ENCODE measurements around the gene ACER2.

The ACER2 gene

DNA sequence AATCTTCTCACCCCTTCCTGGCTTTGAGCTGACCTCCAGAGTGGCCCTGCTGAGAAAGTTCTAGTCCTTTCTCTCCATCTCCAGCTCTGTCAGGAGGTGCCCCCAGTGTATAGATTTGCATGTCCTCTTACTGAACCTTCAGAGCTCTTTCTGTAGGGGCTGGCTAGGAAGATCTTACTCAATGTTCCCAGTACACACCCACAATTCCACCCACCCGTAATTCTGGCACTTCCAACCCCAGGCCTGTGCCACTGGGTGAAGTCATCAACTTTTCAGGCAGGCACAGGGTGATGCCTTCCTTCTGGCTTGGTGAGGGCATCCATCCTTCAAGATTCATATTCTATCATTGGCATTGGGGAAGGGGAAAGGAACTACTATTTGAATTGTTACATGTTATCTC, 75.9 kb downstream of the ACER2 start:
- DNase-seq = no peak

DNA sequence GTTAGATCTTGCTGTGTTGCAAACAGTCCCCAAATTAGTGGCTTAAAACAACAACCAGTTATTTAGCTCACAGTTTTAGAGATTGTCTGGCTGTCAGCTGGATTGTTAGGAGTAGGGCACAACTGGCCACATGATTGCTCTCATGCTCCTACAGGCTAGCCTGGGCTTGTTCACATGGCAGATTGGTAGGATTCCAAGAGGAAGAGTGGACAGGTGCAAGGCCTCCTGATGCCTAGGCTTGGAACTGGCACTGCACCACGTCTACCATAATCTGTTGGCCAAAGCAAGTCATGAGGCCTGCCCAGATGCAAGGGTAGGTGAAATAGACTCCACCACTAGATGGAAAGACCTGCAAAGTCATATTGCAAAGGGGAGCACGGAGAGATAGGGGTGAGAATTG, 76.4 kb downstream of the ACER2 start:
- DNase-seq = no peak

DNA sequence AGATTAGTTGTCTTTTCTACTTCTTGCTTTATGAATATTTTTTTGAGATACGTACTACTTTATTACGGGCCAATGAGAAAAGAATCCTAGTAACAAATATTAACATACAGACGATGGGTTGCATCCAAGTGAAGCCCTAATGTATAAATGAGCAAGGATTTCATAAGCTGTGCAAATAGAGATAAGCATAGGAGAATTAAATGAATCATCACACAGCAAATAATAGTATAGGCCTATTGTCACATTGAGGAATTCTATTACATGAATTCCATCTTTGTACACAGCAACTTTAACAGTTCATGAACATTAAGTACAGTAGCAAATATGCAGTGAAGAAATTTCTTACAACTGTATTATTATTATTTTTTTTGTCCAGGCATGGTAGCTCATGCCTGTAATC, 78.0 kb downstream of the ACER2 start:
- no peak for DNase-seq

DNA sequence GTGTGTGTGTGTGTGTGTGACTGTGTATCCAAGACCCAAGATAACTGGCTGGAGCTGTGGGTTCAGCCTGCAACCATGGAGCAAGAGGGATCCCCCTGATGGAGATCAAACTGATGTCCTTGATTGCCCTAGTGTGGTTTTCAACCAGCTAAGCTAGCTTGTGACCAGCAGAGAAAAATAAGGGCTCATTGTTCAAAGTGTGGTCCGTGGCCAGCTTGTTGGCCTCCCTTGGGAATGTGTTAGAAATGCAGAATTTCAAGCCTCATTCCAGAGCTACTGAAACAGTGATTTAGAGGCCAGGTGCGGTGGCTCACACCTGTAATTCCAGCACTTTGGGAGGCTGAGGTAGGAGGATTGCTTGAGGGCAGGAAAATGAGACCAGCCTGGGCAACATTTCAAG, 79.9 kb downstream of the ACER2 start:
- no peak for DNase-seq

DNA sequence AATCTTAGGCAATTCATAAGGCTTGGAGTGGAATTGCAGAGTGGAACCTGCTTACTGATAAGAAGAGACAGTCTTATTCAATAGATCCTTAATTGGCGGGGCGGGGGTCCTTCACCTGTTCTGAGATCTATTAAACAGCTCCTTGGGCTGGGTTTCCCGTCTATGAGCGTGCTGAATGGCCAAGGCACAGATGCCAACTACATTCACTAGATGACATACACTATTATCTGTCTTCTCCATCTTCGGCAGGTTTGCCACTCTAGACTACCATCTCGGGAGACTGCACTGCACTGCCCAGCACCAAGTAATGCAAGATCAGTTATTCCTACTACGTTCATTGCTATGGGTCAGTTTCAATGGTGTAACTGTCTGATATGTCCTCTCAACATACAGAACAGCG, 81.5 kb downstream of the ACER2 start:
- no peak for DNase-seq

DNA sequence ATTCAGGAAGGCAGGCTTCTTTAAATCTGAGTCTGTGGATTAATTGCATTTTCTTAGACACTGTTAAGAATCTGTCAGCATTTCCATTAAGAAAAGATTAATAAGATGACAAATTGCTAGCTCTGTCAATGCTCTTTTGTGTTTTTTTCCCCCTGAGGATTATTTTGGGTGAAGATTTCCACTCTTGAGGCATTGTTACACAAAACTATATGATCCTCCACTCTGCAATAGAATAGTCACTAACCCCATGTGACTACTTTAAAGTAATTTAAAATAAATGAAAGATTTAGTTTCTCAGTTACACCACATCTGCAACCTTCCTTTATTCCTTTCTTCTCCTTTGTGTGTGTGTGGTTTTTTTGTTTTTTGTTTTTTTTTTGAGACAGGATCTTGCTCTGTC, 82.0 kb downstream of the ACER2 start:
- no peak for DNase-seq

DNA sequence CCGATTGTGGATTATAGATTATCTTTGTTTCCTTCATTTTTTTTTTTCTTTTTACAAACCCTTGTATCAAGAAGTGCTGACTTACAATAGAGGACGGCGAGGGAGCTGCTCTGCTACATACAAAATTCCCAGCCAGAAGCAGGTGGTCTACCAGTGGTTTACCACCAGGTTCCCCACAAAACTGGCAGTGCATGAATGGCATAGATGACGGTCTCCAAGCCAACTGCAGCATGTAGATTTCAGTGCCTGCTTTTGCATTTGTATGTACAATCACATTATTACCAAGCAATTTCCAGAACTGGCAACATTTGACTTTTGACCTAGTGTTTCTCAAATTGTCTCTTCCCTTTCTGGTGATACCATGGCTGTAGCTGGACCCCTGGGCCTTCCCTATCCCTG, 84.0 kb downstream of the ACER2 start:
- DNase-seq = no peak

DNA sequence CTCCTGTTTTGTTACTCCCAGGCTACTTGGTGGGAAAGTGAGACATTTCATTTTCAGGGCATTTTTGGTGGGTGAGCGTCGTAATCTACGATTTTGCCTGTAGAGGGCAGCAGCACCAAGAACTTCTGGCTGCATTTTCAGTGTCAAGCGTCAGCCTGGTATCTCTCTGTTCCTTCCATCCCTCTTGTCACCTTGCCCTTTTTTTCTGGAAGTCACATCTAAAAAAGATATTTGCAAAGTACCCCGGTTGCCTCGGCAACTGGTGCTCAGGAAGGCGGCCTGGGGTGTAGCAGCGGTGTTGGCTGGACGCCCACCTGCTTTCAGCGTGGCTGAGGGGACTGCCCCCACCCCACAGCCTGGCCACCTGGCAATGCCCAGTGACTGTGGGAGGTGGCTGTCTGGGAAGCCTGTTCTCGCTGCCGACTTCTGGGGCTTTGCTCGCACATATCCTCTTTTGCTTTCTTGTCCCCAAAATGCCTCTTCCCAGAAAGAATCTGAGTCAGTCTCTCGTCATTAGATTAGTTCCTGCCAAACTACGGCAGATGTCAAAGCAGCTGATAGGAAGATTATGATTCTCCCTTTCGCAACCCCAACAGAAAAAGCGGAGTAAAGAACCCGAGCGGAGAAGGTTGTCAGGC, 84.5 kb downstream of the ACER2 start:
- DNase-seq = peak; percentile 44

DNA sequence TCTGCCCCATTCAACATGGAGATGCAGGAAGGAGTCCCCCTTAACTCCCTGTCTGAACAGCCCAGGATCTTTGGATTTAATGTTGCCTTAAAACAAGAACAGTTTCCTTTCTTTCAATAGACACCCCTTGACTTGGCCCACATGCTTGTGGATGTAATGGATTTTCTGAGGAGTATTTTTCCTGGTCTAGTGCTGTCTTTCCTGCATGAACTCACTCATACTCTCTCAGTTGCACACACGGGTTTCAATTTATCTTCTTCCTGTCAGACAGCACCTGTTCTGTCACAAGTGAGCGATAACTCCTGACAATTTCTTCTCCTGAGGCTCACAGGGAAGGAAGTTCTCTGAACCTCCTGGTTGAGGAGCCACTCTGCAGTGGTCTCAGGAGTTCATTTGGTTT, 85.1 kb downstream of the ACER2 start:
- DNase-seq = no peak

DNA sequence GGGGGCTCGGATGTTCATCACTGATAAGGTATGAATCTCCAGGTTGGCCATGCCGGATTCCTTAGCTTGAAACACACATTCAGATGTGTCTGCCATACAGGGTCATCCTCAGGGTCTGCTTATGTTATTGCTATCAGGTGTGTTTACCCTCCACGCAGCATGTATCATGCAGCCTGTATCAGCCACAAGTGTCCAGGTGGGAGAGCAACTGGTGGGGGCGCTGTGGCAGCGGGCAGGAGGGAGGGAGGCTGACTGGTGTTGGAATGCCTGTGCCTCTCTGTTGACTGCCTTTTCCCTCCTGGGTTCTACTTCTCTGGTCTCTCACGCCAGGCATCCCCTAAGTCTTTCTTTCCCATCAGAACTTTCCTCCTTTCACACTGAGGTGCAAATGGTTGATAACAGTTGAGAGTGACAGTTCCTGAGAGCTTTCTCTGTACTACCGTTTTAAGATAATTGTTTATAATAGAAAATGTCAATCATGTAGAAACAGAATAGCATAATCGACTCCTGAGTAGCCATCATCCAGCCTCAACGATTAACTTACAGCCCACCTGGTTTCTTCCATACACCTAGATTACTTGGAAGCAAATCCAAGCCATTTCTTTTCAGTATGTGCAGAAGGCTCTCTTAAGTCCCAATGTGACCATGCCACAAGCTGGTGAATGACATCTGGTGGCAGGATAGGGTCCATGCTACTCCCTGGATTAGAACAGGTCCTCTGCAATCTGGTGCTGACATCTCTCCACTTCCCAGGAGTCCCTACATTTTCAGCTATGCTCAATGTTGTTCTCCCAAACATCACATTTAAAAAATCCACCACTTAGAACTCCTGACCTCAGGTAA, 86.6 kb downstream of the ACER2 start:
- no peak for DNase-seq

DNA sequence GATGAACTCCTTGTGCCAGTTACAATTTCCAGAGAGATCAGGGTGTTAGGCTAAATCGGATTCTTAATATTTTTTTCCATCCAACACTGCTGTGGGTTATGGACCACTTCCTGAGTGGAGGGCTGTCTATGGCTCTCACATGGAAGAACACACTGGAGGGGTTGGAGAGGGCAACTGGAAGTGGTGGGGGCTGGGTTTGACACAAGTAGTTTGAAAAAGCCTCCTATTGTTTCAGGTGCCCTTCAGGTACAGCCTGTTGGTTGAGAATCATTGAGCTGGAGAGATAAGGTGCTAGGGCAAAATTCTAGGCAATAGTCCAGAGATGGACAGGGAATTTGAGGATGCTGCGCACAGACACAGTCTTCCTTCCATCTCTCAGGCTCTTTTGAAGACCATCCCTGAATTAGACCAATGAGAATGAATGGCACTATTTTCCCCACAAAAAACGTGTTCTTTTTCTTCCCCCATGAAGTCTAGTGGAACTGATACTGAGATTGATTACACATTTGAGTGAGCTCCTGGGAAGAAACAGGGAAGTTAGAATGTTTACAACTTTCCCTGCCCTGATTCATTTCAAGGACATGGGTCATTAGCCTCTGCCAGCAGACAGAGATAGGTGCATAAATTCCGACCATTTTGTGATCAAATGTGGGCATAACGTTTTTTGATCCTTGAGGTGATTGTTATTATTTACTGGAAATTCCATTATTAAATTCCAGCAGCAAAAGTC, 87.7 kb downstream of the ACER2 start:
- DNase-seq = peak; percentile 11

DNA sequence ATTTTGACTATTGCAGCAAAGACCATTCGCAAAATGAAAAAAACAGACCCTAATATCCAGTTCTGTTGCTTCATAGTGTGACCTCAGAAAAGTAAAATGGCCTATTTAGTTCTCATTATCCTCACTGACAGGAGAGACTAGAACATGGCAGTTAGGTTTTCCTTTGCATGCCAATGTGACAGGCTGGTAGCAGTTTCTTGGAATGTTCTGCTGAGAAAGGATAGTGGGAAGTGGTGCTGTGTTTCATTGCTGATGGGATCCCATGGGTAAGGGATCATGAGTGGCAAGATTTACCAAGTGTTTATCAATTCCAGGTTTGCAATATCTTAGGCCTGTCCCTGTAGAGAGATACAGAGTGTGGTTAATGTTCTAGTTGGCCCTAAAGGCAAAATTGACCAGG, 88.5 kb downstream of the ACER2 start:
- no peak for DNase-seq

DNA sequence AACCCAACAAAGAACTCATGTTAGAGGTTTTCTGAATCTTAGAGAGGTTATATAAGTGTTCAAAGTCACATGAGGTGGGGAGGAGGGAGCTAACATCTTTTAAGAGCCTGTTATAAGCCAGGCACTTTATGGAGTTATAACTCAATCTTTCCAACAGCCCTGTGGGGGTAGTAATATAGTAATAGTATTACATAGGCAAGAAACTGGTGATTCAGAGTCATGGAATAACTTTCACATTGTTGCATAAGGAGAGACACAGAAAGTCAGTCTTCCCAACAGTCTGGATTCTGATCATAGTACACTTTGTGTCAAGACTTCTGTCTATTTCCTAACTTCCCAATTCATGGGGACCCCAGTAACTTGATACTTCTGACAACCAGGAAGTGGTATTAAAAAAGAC, 89.2 kb downstream of the ACER2 start:
- DNase-seq = no peak
